Smooth muscle cell (in vitro differentiated cells): ENCODE measurements around the gene RBM20. TPM values are rescaled to one million over a fixed set of nuclear protein-coding genes. Genes with fewer than 3 reads are reported as not detected.

ENCODE experiments used
- DNase-seq: peaks from one replicate; lab custom pipeline; 2025; ENCODE audit not compliant: unreplicated experiment; lab: John Stamatoyannopoulos, UW
- H2AFZ ChIP-seq: fragments of 200-600 bp; sonication (generic); 2 replicates; pipeline ENCODE4 v1.6.0; 2016; ENCODE audit warnings: antibody characterized with exemption, low read depth, mild to moderate bottlenecking
- H3F3A ChIP-seq: fragments of 200-600 bp; sonication (generic); 2 replicates; pipeline ENCODE4 v1.6.0; 2017; ENCODE audit warnings: antibody characterized with exemption, low read depth
- H3K27ac ChIP-seq: fragments of 200-600 bp; sonication (generic); 2 replicates; pipeline ENCODE4 v1.5.1; 2016; ENCODE audit warnings: low read depth, mild to moderate bottlenecking
- H3K27me3 ChIP-seq: fragments of 200-600 bp; sonication (generic); 2 replicates; pipeline ENCODE4 v1.6.1; 2016; ENCODE audit warnings: low read depth, mild to moderate bottlenecking
- H3K36me3 ChIP-seq: fragments of 200-600 bp; sonication (generic); 2 replicates; pipeline ENCODE4 v1.5.1; 2016; ENCODE audit warnings: low read depth
- H3K4me1 ChIP-seq: fragments of 200-600 bp; sonication (generic); 2 replicates; pipeline ENCODE4 v1.5.1; 2016; ENCODE audit warnings: low read depth
- H3K4me2 ChIP-seq: fragments of 200-600 bp; sonication (generic); 2 replicates; pipeline ENCODE4 v1.6.0; 2016; ENCODE audit warnings: mild to moderate bottlenecking
- H3K4me3 ChIP-seq: fragments of 200-600 bp; sonication (generic); 2 replicates; pipeline ENCODE4 v1.5.1; 2016; ENCODE audit warnings: mild to moderate bottlenecking
- H3K79me2 ChIP-seq: fragments of 200-600 bp; sonication (generic); 2 replicates; pipeline ENCODE4 v1.6.0; 2016; ENCODE audit warnings: low read depth, mild to moderate bottlenecking
- H3K9ac ChIP-seq: fragments of 200-600 bp; sonication (generic); 2 replicates; pipeline ENCODE4 v1.6.0; 2016; ENCODE audit warnings: low read depth
- H3K9me3 ChIP-seq: fragments of 200-600 bp; sonication (generic); replicated peaks from 2 replicates; pipeline ENCODE4 v1.5.1; 2016; ENCODE audit warnings: low read depth
- H4K20me1 ChIP-seq: fragments of 200-600 bp; sonication (generic); 2 replicates; pipeline ENCODE4 v1.6.0; 2016; ENCODE audit warnings: low read depth
- WGBS: methylation state at CpG from one replicate; pipeline ENCODE4 v1.1.7; 2016; ENCODE audit warnings: low lambda C conversion rate; 5-methylcytosine and 5-hydroxymethylcytosine counted together
- polyA plus RNA-seq: library from polyadenylated mRNA; unstranded; fragments of >200 nt; fragmentation: Nextera tagmentation; extraction: Ambion mirVana; gene quantifications from 2 replicates; pipeline ENCODE4 v1.2.1, GENCODE V29; 2016
- total RNA-seq: library from RNA; depleted of rRNA; stranded (reverse); fragments of >200 nt; gene quantifications from 2 replicates; pipeline ENCODE4 v1.2.3, GENCODE V29; 2014
- TF ChIP-seq, protein P1 (sequence below): fragments of 200-600 bp; sonication (generic); IDR thresholded peaks from 2 replicates; pipeline ENCODE4 v1.5.1; 2017; ENCODE audit warnings: borderline replicate concordance, mild to moderate bottlenecking, antibody characterized with exemption; ENCODE audit not compliant: insufficient read depth, poor library complexity, severe bottlenecking

The RBM20 gene
- total and polyA plus RNA-seq, 2 experiments from 2014 or later: 0.09 TPM

DNA sequence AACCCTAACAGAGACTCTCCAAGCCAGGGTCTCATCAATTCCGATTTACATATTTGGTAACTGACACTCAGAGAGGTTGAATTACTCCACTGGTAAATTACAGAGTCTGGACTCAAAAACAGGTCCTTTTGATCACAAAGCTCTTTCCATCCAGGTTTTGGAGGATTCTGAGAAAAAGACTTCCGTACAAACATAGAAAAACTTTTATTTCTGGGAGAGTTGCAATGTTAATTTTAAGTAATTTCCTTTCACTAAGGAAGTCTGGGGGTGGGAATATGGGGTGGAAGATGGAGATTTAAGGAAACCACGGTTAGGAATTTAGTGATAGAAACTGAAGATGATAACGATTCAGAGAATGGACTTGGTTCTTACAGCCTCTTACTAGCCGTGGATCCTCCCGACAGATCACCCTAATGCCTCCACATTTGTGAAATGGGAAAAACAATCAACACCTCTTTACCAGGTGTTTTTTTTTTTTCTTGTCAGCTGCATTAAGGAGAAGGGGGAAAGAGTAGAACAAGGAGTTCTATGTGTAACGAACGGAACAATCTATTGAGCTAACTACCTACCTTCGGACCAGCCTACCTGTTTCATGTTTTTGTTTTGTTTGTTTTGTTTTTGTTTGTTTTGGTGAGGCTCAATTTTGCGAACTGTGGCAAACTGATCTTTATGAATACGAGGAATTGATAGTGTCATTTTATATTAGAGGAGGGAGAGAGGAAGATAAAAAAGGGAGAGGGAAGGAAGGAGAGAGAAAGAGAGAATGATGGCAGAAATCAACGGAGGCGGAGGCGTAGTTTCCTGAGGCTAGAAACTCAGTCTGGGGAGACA lies 1.7 kb upstream of the RBM20 start:
- 23% methylated on average over 14 of the region's 14 CpGs for WGBS
- Histone ChIP-seq H3K27ac (no peak overlapping the region), H3K27me3 (peaks cover 66% of the 10 kb centered on the region), H3K4me2 (peak overlapping the region; percentile 98), H3K9ac (no peak overlapping the region), H3K4me1 (peaks cover 28% of the 10 kb centered on the region), H3K9me3 (no peaks in the 10 kb centered on the region), H3K36me3 (no peaks in the 10 kb centered on the region), H3K79me2 (no peaks in the 10 kb centered on the region), H2AFZ (no peak overlapping the region), H3F3A (no peaks in the 10 kb centered on the region), H4K20me1 (no peaks in the 10 kb centered on the region), H3K4me3 (no peak overlapping the region)
- DNase-seq: no peak
- TF ChIP-seq, protein P1, sequence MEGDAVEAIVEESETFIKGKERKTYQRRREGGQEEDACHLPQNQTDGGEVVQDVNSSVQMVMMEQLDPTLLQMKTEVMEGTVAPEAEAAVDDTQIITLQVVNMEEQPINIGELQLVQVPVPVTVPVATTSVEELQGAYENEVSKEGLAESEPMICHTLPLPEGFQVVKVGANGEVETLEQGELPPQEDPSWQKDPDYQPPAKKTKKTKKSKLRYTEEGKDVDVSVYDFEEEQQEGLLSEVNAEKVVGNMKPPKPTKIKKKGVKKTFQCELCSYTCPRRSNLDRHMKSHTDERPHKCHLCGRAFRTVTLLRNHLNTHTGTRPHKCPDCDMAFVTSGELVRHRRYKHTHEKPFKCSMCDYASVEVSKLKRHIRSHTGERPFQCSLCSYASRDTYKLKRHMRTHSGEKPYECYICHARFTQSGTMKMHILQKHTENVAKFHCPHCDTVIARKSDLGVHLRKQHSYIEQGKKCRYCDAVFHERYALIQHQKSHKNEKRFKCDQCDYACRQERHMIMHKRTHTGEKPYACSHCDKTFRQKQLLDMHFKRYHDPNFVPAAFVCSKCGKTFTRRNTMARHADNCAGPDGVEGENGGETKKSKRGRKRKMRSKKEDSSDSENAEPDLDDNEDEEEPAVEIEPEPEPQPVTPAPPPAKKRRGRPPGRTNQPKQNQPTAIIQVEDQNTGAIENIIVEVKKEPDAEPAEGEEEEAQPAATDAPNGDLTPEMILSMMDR: no peak

DNA sequence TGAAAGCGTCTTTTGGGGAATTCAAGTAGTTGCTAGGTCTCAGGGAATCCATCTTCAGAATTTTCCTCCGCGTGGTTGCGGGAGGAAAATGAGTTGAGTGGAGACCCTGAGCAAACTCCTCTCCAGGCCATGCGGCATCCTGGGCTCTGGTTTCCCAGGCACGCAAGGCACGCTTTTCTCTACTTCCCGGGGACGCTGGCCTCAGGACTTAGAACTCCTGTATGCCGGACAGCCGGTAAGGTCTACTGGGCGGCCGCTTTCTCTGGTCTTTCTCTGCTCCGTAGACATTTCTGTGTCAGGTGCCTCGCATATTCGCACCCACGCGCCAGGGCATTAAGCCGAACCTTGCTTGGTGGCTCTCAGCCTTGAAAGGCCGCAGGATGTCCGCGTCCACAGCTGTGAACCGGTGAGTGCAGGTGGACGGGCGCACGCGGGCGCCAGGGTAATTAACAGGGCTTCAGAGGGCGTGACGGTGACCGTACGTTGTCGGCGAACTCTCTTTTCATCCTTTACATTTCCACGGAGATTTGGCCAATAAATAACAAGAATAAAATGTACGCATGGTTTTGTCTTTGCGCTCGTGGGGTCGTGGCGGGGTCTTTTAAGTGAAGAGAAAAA lies 992 bp upstream of the RBM20 start:
- H3K27me3 ChIP-seq: peaks cover 66% of the 10 kb centered on the region
- peak overlapping the region; percentile 70 for H3K4me3 ChIP-seq
- WGBS: 1% methylated on average over 40 of the region's 40 CpGs
- no peaks in the 10 kb centered on the region for H3K9me3 ChIP-seq
- no peaks in the 10 kb centered on the region for H3K36me3 ChIP-seq
- H3K27ac ChIP-seq: no peak overlapping the region
- peak overlapping the region; percentile 86 for H2AFZ ChIP-seq
- no peak for DNase-seq
- H3K4me1 ChIP-seq: peaks cover 22% of the 10 kb centered on the region
- no peaks in the 10 kb centered on the region for H3F3A ChIP-seq
- H4K20me1 ChIP-seq: no peaks in the 10 kb centered on the region
- peak overlapping the region; percentile 98 for H3K4me2 ChIP-seq
- TF ChIP-seq, protein P1: no peak
- H3K79me2 ChIP-seq: no peaks in the 10 kb centered on the region
- H3K9ac ChIP-seq: no peak overlapping the region

DNA sequence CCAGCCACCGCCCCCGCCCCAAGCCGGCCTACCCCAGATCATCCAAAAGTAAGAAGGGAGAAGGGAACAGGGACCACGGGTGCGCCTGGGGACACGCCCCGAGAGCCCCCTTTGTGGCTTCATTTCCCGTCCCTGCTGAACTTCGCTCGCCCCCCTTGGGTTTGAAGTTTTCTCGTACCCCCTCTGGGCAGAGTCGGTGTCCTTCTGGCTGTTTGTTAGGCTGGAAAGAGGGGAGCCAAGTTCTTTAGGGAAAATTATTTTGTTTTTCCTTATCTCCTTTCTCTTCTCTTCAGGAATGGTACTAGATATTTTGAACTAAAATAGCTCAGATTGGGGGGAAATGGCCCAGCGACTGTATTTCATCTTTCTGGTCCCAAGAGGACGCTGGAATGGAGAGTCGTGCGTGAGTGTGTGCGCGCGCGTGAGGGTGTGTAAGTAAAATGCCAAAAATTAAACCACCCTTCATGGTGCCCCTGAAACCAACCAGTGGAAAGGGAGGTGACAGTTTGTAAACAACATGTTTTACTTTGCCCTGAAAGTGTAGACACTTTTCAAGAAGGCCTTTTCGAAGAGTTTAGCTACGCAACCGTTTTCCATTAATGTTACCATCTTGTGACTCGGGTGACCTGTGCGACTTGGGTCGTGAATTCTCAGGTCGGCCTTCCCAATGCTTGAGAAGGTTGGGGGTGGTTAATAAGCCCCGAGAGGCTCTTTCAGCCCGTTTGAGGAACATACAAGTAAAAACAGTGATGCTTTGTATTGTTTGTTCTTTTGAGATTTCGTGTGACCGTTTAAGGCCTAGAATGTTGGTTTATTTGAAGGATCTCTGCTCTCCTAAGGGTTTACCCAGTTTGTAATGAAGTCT lies 694 bp downstream of the RBM20 start:
- peak overlapping the region; percentile 98 for H3K4me2 ChIP-seq
- no peaks in the 10 kb centered on the region for H3K9me3 ChIP-seq
- no peaks in the 10 kb centered on the region for H3K79me2 ChIP-seq
- peak overlapping the region; percentile 70 for H3K4me3 ChIP-seq
- WGBS: 34% methylated on average over 28 of the region's 31 CpGs
- H4K20me1 ChIP-seq: no peaks in the 10 kb centered on the region
- peaks cover 22% of the 10 kb centered on the region for H3K4me1 ChIP-seq
- H3K27me3 ChIP-seq: peaks cover 66% of the 10 kb centered on the region
- peak overlapping the region; percentile 86 for H2AFZ ChIP-seq
- H3K36me3 ChIP-seq: no peaks in the 10 kb centered on the region
- H3K27ac ChIP-seq: no peak overlapping the region
- no peaks in the 10 kb centered on the region for H3F3A ChIP-seq
- no peak overlapping the region for H3K9ac ChIP-seq
- TF ChIP-seq, protein P1: no peak
- DNase-seq: no peak
